HG02884 (cell line): ENCODE measurements around the gene EXOC4.
"Not testable (repeated sequence)": the region's sequence is repeated elsewhere in the genome, so short reads cannot be mapped to it uniquely, and the experiment has no call there.

Experiments
- ATAC-seq: cut with Tn5 transposase; IDR thresholded peaks from one replicate; pipeline ENCODE4 v1.9.1; 2021; ENCODE audit warnings: mild to moderate bottlenecking, moderate library complexity; ENCODE audit not compliant: unreplicated experiment

The EXOC4 gene

GRCh38 chr7:133275008-133275407 lies 22.1 kb downstream of the EXOC4 start:
- no peak for ATAC-seq

DNA sequence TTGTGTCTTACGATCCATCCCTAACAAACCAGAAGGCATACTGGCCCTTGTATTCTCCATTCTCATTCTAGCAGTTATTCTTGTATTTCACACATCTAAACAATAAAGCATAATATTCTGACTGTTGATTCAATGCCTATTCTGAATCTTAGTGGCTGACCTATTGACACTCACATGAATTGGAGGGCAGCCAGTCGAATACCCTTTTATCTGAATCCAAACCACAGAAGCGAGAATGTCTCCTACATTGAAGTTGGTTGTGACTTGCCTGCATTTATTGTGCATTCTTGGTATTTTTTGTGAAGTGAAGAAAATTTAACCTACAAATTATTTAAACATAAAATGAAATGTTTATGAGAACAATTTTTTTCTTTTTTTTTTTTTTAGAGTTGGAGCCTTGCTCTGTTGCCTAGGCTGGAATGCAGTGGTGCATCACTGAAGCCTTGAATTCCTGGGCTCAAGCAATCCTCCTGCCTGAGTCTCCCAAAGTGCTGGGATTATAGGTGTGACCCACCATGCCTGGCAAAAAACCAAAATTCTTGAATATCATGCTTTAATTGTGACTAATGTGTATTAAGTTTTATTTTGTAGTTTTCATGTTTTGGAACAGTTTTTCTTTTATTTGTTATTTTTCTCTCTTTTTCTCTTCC lies 22.7 kb downstream of the EXOC4 start:
- ATAC-seq = no peak

DNA sequence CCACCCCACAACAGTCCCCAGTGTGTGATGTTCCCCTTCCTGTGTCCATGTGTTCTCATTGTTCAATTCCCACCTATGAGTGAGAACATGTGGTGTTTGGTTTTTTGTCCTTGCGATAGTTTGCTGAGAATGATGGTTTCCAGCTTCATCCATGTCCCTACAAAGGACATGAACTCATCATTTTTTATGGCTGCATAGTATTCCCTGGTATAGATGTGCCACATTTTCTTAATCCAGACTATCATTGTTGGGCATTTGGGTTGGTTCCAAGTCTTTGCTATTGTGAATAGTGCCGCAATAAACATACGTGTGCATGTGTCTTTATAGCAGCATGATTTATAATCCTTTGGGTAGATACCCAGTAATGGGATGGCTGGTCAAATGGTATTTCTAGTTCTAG lies 26.1 kb downstream of the EXOC4 start:
- ATAC-seq = not testable (repeated sequence)

DNA sequence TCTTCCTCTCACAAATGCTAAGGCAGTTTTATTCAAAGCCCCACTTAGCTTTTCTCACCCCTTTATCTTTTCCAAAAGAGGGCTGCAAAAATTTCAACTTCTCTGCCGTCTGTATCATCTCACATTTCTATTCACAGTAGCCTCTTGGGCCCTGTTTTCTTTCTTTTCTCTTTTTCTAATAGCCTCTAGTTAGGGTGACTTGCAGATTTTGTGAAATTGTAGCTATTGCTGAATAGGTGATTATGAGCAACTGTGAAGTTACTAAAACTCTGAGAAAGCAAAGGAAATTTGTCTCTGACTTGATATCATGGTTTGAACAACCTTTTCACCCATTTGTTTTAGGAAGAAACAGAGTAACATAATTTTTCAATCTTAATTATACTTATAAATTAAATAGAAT lies 29.2 kb downstream of the EXOC4 start:
- ATAC-seq = no peak

- no peak for ATAC-seq
Measured at GRCh38 chr7:133284092-133284491, 31.2 kb downstream of the EXOC4 start.

DNA sequence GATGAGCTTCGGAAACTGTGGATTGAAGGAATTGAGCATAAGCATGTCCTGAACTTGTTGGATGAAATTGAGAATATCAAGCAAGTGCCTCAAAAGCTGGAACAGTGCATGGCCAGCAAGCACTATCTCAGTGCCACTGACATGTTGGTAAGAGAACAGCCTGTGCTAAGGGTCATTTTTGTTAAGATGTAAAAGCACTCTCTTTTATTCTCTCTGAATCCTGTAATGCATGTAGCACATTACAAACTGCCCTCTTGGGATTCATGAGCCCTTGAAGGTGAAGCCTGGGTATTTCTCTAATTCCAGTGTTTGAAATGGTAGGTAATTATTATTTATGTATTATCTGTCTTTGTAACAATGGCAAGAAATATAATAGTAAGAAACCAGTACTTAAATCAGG lies 36.1 kb downstream of the EXOC4 start:
- no peak for ATAC-seq

DNA sequence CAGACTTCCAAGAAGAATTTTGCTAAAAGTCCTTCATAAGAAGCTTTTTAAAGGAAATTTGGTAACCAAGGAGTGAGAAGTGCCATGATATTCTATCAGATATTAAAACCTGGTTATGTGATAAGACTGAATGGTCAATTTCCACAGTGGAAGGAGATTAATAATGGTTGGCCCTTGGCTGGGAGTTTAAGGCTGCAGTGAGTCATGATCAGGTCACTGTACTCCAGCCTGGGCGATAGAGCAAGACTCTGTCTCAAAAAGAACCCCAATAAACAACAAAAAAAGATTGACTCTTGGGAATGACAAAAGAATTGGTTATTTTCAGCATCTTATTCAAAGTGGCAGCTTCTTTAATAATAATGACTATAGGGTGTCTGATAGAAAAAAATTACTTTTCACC lies 37.2 kb downstream of the EXOC4 start:
- no peak for ATAC-seq

GRCh38 chr7:133290676-133291333 lies 37.9 kb downstream of the EXOC4 start:
- ATAC-seq = no peak

DNA sequence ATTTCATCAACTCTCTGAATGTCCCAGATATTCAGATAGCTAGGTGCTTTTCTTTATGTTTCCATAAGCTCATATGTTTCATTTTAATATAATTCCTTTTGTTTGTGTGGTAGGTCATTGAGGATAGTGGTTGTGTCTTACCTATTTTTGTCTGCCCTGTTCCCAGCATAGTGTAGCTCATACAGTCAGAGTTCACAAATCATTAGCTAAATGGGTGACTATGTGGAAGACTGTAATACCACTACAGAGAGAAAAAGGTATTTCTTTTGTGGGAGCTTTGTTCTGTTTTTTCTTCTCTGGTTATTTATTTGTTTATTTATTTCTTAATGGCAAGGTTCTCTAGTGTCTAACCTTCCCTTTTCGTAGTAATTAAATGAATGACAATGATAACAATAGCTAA lies 39.8 kb downstream of the EXOC4 start:
- no peak for ATAC-seq

DNA sequence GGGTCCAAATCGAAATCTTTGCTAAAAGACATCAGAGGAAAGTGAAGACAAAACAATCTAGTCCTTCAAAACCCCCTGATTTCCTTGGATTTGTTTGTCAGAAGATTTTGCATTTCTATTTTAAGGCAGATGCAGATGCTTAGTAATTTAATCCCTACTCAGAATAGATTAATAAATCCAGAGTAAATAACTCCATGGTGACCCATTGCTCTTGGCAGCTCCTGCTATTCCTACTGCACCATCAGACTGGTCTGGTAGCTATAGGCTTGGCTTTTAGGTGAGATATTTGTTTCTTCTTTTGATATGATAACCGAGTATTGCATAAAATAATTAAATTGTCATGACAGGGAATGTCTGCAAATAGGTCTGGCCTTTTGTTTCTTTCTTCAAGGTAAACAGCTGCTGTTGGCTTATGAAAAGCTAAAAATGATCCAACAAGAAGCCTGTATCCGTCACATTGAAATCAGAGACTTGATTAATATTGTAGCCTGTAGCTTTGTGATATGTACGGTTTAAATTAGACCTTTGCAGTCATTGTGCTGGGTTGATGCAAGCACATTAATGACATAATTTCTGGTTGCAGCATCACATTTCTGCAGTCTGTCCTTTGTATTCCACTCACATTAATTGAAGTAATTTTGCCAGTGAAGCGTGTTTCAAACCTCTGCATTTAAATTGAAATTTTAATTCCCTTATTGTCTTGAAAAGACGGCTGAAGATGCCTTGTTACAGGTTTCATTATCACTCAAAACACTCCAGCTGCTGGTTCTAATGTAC lies 40.7 kb downstream of the EXOC4 start:
- ATAC-seq = no peak

GRCh38 chr7:133294234-133294633 lies 41.4 kb downstream of the EXOC4 start:
- ATAC-seq = no peak

DNA sequence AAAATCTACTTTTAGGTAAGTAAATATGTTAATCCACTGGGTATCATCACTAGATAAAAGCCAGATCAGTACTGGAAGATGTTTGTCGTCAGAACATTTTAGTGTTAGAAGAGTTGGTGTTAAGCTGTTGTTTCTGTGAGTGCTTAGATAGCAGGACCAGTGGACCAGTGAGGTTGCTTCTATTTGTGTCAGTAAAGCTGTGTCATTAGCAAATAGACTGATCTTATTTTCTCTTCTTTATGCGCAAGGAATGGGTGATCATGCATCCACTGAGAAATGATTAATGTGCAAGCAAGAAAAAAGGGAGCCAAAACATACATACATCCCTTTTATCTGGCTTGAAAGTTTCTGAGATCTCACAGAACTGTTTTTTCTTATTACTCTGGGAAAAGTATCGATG lies 42.6 kb downstream of the EXOC4 start:
- ATAC-seq = no peak

DNA sequence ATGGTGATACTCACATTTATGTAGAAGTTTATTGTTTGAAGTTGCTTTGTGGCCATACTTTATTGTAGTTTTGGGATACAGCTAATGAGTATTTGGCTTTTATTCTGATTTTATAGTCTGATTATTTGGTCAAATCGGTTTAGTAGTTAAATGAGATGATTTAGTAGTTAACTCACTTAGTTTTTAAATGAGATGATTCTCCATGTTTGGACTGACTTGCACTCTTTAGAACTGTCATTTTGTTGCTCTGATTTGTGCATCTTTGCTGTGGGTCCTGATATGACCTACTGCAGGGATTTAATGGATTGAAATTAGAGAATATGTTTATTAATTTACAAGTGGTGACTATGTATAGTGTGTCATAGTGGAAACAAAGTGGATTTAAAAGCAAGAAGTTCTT lies 44.2 kb downstream of the EXOC4 start:
- ATAC-seq = no peak

DNA sequence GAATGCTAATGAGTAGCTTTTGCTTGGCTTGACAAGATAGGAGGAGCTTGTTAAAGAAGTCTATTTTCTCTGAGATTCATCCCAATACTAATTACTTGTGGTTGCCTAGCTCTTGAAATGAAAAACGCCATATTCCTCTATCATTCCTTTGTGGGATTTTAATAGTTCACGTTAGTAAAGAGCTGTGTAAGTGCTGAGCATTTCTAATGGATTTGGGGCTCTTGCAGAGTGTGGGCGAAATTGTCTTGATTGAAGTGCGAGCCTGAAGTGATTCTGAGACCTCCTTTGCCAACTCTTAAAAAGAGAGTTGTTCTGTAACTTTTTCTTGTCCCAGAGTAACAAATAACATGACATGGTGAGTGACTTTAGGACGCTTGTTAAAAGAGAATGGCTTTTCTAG lies 45.2 kb downstream of the EXOC4 start:
- ATAC-seq = no peak

- ATAC-seq = no peak
Measured at GRCh38 chr7:133299676-133300075, 46.8 kb downstream of the EXOC4 start.

DNA sequence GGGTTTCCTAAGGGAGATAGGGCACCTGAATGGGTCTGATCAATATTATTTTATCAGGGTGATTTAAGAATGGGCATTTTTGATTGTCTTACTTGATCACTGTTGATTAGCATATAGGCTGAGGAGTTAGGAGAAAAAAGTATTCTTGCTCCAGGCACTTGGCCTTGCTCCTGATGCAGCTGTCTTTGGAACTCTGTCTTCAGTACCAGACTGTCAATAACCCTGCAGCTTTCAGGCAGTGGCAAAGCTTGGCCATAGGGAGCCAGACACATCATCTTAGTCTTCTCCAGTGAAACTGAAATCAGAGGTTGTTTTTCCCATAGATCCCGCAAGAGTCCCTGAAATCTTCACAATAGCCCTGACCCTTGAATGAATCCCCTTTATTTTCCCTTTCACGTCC lies 47.2 kb downstream of the EXOC4 start:
- ATAC-seq = no peak

GRCh38 chr7:133300811-133301210 lies 47.9 kb downstream of the EXOC4 start:
- no peak for ATAC-seq

- ATAC-seq = no peak
Measured at GRCh38 chr7:133301444-133301843, 48.6 kb downstream of the EXOC4 start.

- ATAC-seq = no peak
Measured at GRCh38 chr7:133303372-133303771, 50.5 kb downstream of the EXOC4 start.

- ATAC-seq = no peak
Measured at GRCh38 chr7:133303931-133304330, 51.1 kb downstream of the EXOC4 start.

DNA sequence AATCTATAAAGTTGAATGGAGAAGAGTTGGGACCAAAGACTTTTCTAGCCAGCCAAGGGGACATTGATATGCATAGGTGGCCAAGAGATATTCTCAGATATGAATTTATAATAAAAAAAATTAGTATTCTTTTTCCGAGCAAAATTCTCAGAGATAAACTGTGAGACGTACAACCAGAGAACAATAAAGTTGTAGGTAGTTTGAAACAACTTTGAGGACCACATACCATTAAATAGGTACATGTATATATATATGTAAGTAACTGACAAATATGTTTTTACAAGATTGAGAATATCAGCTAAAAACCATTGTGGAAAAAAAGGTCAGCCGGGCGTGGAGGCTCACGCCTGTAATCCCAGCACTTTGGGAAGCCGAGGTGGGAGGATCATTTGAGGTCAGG lies 56.5 kb downstream of the EXOC4 start:
- ATAC-seq = no peak

DNA sequence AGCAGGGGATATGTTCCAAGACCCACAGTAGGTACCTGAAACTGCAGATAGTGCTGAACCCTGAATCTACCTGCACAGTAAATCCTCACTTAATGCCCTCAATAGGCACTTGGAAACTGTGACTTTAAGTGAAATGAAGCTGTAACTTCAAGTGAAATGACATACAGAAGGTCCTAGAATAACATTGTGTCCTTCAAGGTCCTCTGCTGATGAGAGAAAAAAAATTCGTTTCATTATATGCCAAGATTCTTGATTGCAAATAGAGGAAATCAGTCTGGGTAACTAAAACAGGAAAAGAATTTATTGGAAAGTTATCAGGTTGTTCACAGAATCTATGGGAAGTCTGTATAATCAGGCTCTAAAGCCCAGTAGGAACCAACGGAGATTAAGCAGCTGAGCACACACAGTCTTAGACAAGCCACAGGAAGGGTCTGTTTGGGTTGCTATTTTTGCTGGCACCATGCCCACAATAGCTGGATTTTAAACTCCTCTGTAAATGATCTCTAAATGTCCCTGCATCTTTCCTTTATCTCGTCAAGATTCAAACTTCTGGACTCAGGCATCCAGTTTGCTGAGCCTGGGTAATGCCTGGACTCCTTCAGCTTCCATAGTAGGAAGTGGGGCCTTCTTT lies 57.5 kb downstream of the EXOC4 start:
- no peak for ATAC-seq
